GM18517 (cell line): ENCODE results near the gene COPS2.
"Not testable (repeated sequence)": the region's sequence is repeated elsewhere in the genome, so short reads cannot be mapped to it uniquely, and the experiment has no call there.

Experiments
- ATAC-seq: cut with Tn5 transposase; IDR thresholded peaks from one replicate; pipeline ENCODE4 v1.9.1; 2021; ENCODE audit warnings: mild to moderate bottlenecking, moderate library complexity; ENCODE audit not compliant: unreplicated experiment

Gene COPS2

DNA sequence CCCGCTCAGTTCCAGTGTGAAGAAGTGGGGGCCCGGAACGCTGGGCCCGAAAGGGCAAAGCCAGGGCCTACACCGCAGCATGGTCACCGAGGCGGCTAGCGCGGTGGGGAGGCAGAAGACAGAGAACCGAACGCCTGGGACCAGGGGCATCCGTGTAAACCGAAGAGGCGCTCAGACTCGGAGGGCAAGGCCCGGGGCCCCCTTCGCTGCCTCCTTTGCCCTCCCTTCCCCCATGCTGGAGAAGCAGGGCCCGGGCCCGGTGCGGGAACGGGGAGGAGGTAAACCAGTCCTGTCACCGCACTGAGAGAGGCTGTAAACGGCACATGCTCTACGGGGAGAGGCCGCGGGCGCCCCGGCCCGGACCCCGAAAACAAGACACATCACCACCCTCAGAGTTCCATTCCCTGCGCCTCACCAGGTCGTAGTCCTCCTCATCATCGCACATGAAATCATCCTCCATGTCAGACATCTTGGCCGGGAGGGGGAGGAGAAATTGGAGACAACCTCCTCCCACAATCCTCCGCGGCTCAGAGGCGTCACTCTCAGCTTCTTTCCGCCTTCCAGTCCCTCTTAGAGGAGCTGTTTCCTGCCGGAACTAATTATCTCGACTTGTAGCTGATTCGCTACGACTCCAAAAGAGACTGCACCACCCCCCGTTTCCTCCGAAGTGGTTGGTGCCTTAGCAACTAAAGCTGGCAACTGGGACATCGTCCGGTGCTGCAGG, at the start of gene COPS2:
Gene COPS2, minus strand, starts transcription at position 490 of the 724 bp plus-strand sequence. Its CDS starts 21 bp downstream, at position 469.
- ATAC-seq: peak; percentile 93

DNA sequence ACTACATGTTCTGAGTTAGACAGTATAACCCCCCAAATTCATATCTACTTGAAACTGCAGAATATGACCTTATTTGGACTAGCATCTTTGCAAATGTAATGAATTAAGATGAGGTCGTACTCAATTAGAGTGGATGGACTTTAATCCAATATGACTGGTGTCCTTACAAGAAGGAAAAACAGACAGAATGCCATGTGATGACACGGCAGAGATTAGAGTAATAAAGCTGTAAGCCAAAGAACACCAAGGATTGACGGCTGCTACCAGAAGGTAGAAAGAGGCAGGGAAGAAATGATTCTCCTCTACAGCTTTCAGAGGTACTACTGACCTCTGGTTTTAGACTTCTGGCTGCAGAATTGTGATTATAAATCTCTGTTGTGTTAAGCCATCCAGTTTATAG, 44.9 kb upstream of the COPS2 start:
- no peak for ATAC-seq

DNA sequence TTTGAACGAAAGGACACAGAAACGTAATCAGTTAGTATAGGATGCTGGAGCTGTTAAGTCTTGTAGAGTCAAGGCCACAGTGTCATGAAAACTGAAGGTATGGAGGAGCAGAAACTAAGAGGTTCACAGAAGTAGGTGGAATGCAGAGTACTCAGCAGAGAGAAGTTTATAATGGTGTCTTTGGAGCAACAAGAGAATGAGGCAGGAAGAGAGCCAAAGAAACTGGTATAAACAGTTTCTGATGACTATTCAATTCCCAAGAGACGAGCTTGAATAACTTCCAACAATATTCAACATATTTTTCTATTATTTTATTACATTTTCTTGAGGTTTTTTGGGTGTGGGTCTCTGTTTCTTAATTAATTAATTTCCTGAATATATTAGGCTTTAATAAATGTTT, 44.3 kb upstream of the COPS2 start:
- ATAC-seq: no peak

DNA sequence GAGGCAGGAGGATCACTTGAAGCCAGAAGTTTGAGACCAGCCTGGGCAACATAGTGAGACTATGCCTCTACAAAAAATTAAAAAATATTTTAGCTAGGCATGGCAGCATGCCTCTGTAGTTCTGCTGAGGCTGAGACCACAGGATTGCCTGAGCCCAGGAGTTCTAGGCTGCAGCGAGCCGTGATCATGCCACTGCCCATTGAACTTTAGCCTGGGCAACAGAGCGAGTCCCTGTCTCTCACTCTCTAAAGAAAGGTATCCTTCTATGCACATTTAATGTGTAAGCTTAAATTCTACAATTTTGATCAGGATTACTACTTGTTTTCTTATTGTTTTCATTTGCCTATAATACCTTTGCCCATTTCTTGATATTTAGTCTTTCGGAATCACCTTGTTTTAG, 41.5 kb upstream of the COPS2 start:
- no peak for ATAC-seq

DNA sequence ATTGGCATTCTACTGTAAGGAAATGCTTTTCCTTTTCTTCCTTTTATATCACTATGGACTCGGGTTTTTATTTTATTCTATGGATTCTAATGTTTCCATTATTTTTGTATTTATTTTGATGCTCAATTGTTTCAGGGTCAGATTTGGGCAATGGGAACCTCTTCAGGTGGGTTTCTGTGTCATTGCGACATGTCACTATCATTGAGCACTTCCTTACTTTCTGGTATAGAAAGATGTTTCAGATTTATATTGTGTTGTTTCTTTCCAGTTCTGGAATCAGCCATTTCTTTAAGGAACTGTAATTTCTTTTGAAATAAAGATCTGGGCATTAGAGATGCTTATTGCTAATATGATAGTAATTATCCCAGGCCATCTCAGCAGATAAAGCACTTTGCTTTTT, 36.5 kb upstream of the COPS2 start:
- no peak for ATAC-seq

DNA sequence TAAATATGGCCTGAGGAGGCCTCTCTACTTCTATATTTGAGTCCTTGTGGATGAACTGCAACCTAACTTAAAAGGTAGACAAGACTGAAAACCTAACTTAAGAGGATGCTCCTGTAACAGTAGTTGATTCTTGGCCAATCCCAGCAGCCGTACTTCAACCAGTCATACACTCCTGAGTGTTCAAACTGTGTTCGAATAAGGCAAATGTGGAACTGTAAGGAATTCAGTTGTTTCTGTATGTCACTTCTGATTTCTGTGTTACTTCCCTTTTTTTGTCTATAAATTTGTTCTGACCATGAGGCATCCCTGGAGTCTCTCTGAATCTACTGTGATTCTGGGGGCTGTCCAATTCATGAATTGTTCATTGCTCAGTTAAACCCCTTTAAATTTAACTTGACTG, 35.2 kb upstream of the COPS2 start:
- ATAC-seq: no peak

DNA sequence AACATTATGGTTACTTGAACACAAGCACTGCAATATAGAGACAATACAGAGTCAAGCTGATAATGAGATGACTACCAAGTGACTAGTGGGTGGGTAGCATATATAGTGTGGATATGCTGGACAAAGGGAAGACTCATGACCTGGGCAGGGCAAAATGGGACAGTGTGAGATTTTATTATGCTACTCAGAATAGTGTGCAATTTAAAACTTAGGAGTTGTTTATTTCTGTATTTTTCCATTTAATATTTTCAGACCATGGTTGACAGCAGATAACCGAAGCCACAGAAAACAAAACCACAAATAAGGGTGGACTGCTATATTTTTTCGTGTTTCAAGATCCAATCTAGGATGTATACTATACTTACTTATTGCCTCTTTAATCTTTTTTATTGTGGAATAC, 34.2 kb upstream of the COPS2 start:
- ATAC-seq: no peak

DNA sequence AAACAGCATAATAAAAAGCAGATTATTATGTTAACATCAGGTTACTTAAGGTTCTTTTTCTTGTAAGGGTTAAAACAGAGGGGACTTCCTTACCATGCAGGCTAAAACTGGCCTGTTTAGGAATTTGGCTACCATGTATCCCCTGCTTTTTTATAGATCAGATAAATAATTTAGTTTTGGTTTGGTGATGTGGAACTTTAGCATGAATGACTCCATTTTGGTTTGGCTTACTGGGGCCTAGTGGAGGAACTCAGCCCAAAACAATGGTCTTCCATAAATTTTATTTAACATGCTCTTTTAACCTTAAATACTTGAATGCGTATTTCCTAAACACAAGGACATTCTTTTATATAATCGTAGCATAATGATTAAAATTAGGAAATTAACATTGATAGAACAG, 33.5 kb upstream of the COPS2 start:
- ATAC-seq: no peak

DNA sequence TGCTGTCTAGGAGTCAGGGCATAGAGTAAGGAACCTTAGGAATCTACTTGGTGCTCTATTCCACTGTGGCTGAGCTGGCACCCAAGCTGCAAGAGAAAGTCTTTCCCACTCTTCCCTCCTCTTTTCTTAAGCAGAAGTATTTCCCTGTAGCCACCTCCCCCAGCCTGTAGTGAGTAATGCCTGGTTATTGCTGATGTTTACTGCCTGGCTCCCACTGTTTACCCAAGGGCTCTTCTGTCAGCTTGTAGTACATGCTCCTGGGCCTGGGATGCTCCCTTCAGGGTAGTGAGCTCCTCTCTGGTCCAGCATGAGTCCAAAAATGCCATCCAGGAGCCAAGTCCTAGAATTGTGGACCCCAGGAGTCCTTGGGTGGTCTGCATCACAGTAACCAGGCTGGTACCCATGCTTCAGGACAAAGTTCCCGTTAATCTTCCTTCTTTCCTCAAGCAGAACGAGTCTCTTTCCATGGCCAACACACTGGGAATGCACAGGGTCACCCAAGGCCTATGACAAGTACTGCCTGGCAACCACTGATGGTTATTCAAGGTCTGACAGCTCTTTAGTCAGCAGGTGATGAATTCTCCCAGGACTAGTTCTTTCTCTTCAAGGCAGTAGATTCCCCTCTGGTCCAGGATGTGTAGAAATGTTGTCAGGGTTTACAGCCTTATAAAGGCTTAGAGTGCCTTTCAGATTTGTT, 32.3 kb upstream of the COPS2 start:
- ATAC-seq: no peak

DNA sequence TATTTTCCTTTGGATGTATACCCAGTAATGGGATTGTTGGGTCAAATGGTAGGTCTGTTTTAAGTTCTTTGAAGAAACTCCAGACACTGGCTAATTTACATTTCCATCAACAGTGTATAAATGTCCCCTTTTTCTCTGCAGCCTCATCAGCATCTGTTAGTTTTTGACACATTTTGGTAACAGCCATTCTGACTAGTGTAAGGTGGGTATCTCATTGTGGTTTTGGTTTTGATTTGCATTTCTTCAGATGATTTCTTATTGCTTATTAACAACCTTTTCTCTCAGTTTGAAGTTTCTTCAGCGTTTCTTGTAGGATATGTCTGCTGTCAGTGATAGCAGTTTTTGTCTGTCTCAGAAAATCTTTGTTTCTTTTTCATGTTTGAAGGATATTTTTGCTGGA, 30.1 kb upstream of the COPS2 start:
- ATAC-seq: peak; percentile 85

DNA sequence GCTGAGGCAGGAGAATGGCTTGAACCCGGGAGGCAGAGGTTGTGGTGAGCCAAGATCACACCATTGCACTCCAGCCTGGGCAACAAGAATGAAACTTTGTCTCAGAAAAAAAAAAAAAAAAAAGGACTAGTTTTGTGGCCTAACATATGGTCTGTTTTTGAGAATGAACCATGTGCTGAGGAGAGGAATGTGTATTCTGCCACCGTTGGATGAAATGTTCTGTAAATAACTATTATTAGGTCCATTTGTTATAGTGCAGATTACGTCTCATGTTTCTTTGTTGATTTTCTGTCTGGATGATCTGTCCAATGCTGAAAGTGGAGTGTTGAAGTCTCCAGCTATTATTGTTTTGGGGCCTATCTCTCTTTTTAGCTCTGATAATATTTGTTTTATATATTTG, 28.3 kb upstream of the COPS2 start:
- not testable (repeated sequence) for ATAC-seq

DNA sequence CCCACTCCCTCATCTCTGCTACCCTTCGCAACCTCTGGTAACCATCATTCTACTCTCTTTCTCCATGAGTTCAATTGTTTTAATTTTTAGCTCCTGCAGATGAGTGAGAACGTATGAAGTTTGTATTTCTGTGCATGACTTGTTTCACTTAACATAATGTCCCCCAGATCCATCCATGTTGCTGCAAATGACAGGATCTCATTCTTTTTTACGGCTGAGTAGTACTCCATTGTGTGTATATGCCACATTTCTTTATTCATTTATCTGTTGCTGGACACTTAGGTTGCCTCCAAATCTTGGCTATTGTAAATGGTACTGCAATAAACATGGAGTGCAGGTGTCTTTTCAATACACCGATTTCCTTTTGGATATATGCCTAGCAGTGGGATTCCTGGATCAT, 26.7 kb upstream of the COPS2 start:
- no peak for ATAC-seq

DNA sequence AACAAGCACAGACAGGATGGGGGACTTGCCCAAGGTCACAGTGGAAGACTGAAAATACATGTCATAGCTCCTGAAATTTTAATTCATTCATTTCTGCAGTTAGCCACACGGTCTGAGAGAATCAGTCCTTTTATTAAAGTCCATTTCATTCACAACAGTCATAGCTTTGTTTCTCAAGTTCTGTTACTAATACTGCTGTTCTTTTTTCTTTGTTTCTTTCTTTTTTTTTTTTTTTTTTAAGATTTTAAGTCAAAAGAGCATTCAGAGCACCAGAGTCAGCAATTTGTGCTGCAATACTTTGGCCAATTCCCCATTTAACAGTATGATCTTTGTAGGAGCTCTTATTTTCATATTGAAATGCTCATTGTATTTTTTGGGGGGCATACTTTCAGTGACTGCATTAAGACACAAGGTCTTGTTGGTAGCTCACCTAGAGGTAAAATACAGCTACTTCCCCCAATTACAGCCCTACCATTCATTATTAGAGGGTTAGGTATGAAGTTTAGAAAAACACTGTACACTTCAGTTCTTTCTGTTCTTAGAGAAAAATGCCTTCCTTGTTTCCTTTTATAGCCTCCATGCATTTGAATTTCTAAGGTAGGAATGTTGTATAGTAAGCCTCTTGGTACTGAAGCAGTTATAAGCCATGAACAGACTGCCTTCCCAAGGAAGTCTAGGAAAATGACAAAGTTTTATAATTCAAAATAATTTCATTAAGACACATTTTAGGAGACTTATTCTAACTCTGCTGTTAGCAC, 24.2 kb upstream of the COPS2 start:
- no peak for ATAC-seq

DNA sequence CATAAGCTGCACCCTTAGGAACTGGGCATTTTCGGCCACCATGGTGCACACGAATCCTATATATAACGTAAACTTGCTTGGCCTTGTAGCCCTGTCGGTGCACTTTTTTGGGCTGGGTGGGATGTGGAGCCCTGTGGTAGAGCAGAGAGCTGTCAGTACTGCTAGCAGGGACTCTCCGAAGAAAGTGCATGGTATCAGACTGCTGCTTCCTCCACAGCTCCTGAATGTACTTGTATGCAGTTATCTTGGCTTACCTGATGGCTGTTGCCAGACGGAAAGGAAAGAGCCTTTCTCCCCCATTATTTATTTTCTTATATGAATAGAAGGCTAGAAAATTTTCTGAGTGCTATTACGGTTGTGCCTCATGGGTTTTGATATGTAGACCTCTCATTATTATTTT, 23.1 kb upstream of the COPS2 start:
- no peak for ATAC-seq

DNA sequence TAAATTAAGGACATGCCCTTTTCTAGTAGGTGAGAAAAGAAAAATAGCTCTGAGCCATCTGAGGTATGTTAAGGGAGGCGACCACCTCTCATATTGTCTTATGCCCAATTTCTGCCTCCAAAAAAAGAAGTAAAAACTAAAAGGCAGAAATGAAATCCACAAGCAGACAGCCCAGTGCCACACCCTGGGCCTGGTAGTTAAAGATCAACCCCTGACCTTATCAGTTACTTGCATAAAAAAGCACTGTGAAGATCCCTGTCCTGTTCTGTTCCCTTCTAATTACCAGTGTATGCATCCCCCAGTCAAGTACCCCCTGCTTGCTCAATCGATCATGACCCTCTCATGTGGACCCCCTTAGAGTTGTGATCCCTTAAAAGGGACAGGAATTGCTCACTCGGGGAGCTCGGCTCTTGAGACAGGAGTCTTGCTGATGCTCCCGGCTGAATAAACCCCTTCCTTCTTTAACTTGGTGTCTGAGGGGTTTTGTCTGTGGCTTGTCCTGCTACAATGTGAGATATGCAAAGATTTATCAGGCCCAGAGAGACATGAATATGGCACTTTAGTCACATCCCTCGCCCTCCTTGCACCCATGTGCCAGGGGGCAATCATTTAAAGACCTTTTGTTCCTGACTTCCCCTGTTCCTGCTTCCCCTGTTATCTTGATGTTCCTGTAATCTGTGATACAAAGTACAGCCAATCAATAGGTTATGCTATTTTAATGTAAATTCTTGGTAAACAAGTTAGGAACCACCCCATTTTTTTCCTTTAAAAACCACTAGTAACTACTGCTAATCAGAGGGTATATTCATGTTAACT, 20.4 kb upstream of the COPS2 start:
- not testable (repeated sequence) for ATAC-seq

DNA sequence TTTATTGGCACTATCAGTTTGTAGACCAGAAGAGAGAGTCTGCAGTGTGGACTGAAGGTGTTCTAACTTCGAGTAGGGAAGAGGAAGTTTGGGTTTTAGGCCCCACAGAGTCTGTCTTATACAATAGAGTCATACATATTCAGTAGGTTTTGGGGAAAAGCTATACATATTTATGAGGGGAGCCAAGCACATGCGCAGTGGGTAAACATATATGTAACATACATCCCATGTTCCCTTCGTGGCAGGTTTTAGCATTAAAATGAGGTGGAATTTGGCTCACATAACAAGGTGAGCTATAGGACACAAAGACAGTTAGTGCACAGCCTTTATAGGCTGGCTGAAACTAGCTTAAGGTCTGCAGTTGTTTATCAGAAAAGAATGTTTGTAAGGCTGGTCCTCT, 19.5 kb upstream of the COPS2 start:
- ATAC-seq: no peak

DNA sequence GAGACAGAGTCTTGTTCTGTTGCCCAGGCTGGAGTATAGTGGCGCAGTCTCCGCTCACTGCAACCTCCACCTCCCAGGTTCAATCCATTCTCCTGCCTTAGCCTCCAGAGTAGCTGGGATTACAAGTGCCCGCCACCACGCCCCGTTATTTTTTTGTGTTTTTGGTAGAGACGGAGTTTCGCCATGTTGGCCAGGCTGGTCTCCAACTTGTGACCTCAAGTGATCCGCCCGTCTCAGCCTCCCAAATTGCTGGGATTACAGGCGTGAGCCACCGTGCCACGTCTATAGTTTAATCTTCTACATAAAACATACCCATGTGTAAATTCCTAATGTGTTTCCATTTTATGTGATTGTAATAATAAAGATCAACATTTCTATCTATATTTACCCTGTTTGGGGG, 16.4 kb upstream of the COPS2 start:
- ATAC-seq: no peak

DNA sequence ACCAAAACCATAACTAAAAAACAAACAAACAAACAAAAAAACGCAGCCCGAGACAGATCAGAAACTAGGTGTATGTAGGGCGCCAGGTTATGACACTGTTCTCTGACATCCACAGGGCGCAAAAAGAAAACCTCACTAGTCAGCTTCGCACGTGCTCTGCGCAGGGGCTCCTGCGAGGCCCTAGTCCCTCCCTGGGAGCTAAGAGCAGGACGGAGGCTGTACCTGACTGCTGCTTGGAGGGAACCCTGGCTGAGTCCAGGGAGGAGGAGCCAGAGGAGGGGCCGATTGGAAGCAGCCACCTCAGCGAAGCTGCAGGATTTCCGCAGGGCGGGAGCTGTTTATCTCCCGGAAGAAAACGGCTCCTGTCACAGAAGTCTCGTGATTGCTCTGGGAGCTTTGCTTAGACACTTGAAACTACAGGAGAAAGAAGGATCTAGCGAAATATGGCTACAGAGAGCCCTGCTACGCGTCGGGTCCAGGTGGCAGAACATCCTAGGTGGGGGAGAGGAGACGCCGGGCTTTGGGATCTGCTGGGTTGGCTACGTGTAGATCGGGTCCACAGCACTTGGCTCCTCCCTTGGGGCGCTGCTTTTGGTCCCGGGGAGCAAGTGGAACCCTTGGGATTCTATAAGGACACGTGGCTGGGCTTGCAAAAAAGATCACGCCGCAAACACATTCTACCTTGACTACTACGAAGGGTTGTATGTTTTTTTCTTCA, 14.6 kb upstream of the COPS2 start, which contains the start of gene GALK2:
Gene GALK2, plus strand, starts transcription at position 368 of the 718 bp plus-strand sequence. Its CDS starts 76 bp downstream, at position 444.
- peak; percentile 89 for ATAC-seq

DNA sequence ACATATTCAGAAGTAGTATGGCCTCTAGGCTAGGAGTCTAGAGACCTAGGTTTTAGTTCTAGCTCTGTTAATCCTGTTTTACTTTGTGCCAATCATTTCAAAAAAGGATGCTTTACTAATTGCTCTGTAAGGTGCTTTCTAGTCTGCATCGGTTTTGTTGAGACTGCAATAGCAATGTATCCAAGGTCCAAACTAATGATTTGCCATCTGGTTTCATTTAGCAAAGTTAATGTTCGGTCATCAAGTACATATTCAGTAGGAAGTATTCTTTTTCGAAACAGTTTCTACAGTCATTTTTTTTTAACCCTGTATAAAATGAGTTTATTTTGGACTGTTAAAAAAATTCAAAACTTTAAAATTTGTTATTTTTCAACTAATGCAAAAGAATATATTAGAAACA, 12.6 kb upstream of the COPS2 start:
- ATAC-seq: no peak

DNA sequence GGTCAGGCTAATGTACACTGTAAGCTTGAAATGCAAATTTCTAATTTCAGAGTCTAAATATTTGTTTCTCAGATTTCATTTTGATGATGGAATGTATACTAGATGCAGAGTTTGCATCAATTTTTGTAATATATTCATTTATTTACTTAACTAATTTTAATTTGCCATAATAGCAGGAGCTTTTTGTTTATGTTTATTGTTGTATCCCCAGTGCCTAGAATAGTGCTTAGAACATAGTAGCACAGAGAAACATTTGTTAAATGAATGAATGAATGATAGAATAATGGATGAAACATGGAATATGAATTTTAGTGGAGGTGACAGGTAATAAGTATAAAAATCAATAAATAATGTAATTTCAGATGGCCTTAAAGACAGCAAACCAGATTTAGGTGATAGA, 9.5 kb upstream of the COPS2 start:
- ATAC-seq: no peak
